Measurements from ENCODE around the gene EFCAB9. TPM values are rescaled to one million over a fixed set of nuclear protein-coding genes. Genes with fewer than 3 reads are reported as not detected.

Gene EFCAB9
- polyA plus RNA-seq, 1 donor = not detected

Other genes with a start within 250 kb of the EFCAB9 start
- 40.8 TPM for gene FBXW11, start 187.5 kb upstream of the EFCAB9 start, polyA plus RNA-seq
- gene STK10, start 5.9 kb upstream of the EFCAB9 start, polyA plus RNA-seq = 10.6 TPM
- gene UBTD2, start 89.6 kb downstream of the EFCAB9 start, polyA plus RNA-seq = 43.6 TPM

All from large intestine (tissue), 1 donor.